ENCODE data around the gene PPP4R1. TPM values are rescaled to one million over a fixed set of nuclear protein-coding genes. Genes with fewer than 3 reads are reported as not detected.

Gene PPP4R1
- total RNA-seq, 2 donors from 2014 or later = 28.9 to 47.6 TPM

DNA sequence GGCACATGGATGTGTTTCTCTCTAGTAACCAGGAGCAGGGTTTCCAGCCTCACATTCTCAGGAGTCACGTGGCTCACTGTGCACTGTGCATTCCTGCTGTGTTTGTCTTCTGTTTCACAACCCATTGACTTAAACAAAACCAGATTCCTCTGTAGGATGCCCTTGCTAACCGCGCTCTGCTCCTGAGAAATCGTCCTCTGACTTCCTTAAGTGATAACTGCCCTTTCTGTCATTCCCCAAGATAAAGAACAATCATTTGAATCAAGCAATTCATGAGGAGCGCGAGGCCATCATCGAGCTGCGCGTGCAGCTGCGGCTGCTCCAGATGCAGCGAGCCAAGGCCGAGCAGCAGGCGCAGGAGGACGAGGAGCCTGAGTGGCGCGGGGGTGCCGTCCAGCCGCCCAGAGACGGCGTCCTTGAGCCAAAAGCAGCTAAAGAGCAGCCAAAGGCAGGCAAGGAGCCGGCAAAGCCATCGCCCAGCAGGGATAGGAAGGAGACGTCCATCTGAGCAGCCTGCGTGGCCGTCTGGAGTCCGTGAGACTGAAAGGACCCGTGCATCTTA, 78.8 kb downstream of the PPP4R1 start:
- Mint-ChIP-seq H3K4me3 (no peak overlapping the region), H3K4me1 (no peaks in the 10 kb centered on the region), H3K9me3 (no peaks in the 10 kb centered on the region), H3K36me3 (ENCODE audit: low read depth) (peaks cover 67% of the 10 kb centered on the region), H3K27ac (no peak overlapping the region), H3K27me3 (no peaks in the 10 kb centered on the region)
- ATAC-seq (replicated peaks) = no peak

- Mint-ChIP-seq H3K27me3 (no peaks in the 10 kb centered on the region), H3K4me3 (no peak overlapping the region), H3K36me3 (ENCODE audit: low read depth) (peaks cover 74% of the 10 kb centered on the region), H3K27ac (no peak overlapping the region), H3K9me3 (no peaks in the 10 kb centered on the region), H3K4me1 (no peaks in the 10 kb centered on the region)
- ATAC-seq (replicated peaks) = no peak
Measured at GRCh38 chr18:9534844-9535243, 79.5 kb downstream of the PPP4R1 start.

- no peak for ATAC-seq (replicated peaks)
- H3K4me3 Mint-ChIP-seq = no peak overlapping the region
- H3K27me3 Mint-ChIP-seq = no peaks in the 10 kb centered on the region
- no peaks in the 10 kb centered on the region for H3K9me3 Mint-ChIP-seq
- peaks cover 92% of the 10 kb centered on the region for H3K36me3 Mint-ChIP-seq (ENCODE audit: low read depth)
- no peaks in the 10 kb centered on the region for H3K4me1 Mint-ChIP-seq
- H3K27ac Mint-ChIP-seq = no peak overlapping the region
Measured at GRCh38 chr18:9531791-9532410, 82.5 kb downstream of the PPP4R1 start.

- no peak overlapping the region for H3K4me3 Mint-ChIP-seq
- peaks cover 87% of the 10 kb centered on the region for H3K36me3 Mint-ChIP-seq (ENCODE audit: low read depth)
- no peaks in the 10 kb centered on the region for H3K4me1 Mint-ChIP-seq
- ATAC-seq (replicated peaks) = no peak
- no peaks in the 10 kb centered on the region for H3K9me3 Mint-ChIP-seq
- H3K27me3 Mint-ChIP-seq = no peaks in the 10 kb centered on the region
- H3K27ac Mint-ChIP-seq = no peak overlapping the region
Measured at GRCh38 chr18:9530226-9531009, 83.9 kb downstream of the PPP4R1 start.

GRCh38 chr18:9526458-9526857, 87.9 kb downstream of the PPP4R1 start:
- no peak overlapping the region for H3K27ac Mint-ChIP-seq
- no peak for ATAC-seq (replicated peaks)
- no peak overlapping the region for H3K4me3 Mint-ChIP-seq
- peaks cover 80% of the 10 kb centered on the region for H3K36me3 Mint-ChIP-seq (ENCODE audit: low read depth)
- H3K9me3 Mint-ChIP-seq = no peaks in the 10 kb centered on the region
- H3K4me1 Mint-ChIP-seq = no peaks in the 10 kb centered on the region
- H3K27me3 Mint-ChIP-seq = no peaks in the 10 kb centered on the region

DNA sequence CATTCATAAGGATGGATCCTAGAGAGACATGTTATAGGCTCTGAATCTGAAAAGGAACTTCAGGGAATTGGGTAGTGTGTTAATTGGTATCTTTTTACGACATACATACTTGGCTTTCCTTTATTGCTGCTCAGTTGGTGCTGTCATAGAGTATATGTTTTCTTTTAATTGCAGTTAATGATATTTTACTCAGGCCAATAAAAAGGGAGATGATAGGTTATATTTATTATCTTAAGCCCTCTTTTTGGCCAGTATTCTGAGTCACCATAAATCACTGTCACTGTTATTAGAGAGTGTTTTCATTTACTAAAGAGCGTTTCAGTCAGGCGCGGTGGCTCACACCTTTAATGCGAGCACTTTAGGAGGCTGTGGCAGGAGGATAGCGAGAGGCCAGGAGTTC, 91.4 kb downstream of the PPP4R1 start:
- Mint-ChIP-seq H3K4me3 (no peak overlapping the region), H3K9me3 (no peaks in the 10 kb centered on the region), H3K4me1 (no peaks in the 10 kb centered on the region), H3K36me3 (ENCODE audit: low read depth) (peaks cover 54% of the 10 kb centered on the region), H3K27ac (no peak overlapping the region), H3K27me3 (no peaks in the 10 kb centered on the region)
- ATAC-seq (replicated peaks) = no peak

GRCh38 chr18:9521770-9522169, 92.6 kb downstream of the PPP4R1 start:
- no peak overlapping the region for H3K27ac Mint-ChIP-seq
- ATAC-seq (replicated peaks) = no peak
- H3K9me3 Mint-ChIP-seq = no peaks in the 10 kb centered on the region
- no peaks in the 10 kb centered on the region for H3K4me1 Mint-ChIP-seq
- no peak overlapping the region for H3K4me3 Mint-ChIP-seq
- H3K27me3 Mint-ChIP-seq = no peaks in the 10 kb centered on the region
- peaks cover 51% of the 10 kb centered on the region for H3K36me3 Mint-ChIP-seq (ENCODE audit: low read depth)

GRCh38 chr18:9520666-9521065, 93.7 kb downstream of the PPP4R1 start:
- H3K27me3 Mint-ChIP-seq = no peaks in the 10 kb centered on the region
- H3K36me3 Mint-ChIP-seq (ENCODE audit: low read depth) = peaks cover 49% of the 10 kb centered on the region
- ATAC-seq (replicated peaks) = no peak
- H3K9me3 Mint-ChIP-seq = no peaks in the 10 kb centered on the region
- no peak overlapping the region for H3K4me3 Mint-ChIP-seq
- no peak overlapping the region for H3K27ac Mint-ChIP-seq
- no peaks in the 10 kb centered on the region for H3K4me1 Mint-ChIP-seq

DNA sequence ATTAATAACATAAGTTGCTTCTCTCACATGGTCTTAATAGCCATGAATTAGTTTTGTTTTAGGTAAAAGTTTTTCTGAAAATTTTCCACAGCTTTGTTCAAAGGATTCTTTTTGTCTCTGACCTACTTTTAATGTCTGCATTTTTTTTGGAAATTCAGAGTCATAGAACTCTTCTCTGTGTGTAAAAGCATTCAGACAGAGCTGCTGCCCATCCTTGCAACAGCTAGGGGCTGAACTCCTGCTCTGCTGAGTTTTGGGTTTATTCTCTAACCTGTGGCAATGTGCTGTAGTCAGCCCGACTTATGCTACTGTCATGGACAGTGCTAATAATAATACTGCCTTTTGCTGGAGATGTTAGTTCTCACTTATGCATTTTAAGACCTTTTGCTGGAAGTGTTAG, 95.0 kb downstream of the PPP4R1 start:
- Mint-ChIP-seq H3K4me1 (peaks cover 4% of the 10 kb centered on the region), H3K27ac (no peak overlapping the region)

DNA sequence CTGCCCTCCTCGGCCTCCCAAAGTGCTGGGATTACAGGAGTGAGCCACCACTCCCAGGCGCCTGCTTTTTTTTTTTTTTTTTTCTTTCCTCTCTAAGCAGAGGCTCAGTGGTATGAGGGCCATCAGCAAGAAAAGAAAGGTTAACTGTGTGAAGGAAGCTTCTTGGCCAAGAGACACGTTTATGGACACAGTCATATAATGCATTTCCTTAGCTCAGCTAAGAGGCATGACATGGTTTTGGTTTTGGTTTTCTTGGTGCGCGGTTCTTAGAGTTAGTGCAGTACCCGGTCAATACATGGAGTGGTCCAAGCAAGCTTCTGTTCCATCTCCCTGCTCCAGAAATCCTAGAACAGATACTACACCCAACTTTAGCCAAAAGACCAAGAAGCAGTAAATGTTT, 96.5 kb downstream of the PPP4R1 start:
- no peaks in the 10 kb centered on the region for H3K27me3 Mint-ChIP-seq
- no peak overlapping the region for H3K27ac Mint-ChIP-seq
- peaks cover 4% of the 10 kb centered on the region for H3K4me1 Mint-ChIP-seq
- no peak overlapping the region for H3K4me3 Mint-ChIP-seq
- peaks cover 41% of the 10 kb centered on the region for H3K36me3 Mint-ChIP-seq (ENCODE audit: low read depth)
- no peaks in the 10 kb centered on the region for H3K9me3 Mint-ChIP-seq
- no peak for ATAC-seq (replicated peaks)

More for the DNA sequence above, 95.0 kb downstream of the PPP4R1 start:
- Mint-ChIP-seq H3K36me3 (ENCODE audit: low read depth) (peaks cover 41% of the 10 kb centered on the region), H3K27me3 (no peaks in the 10 kb centered on the region), H3K4me3 (no peak overlapping the region), H3K9me3 (no peaks in the 10 kb centered on the region)
- no peak for ATAC-seq (replicated peaks)

DNA sequence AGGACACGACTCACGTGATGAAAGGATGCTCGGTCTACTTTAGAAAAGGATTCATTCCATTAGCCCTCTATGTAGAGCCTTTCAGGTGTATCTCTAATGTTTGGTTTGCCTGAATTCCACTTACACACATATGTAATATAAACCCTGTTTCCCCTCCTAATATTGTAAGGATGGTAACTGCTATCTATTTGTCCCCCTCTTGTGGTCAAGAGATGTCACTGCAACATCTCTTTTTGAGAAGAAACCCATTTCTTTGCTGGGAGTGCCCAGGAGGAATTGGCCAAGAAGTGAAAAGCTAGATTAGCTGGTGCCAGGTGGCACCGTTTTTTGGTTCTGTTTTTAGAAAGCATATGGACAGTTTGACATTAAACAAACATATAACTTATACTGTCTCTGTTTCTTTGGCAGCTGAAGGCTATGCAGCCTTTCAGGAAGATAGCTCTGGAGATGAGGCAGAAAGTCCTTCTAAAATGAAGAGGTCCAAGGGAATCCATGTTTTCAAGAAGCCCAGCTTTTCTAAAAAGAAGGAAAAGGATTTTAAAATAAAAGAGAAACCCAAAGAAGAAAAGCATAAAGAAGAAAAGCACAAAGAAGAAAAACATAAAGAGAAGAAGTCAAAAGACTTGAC, 97.8 kb downstream of the PPP4R1 start:
- H3K36me3 Mint-ChIP-seq (ENCODE audit: low read depth) = peaks cover 34% of the 10 kb centered on the region
- H3K4me1 Mint-ChIP-seq = peaks cover 4% of the 10 kb centered on the region
- H3K9me3 Mint-ChIP-seq = no peaks in the 10 kb centered on the region
- no peak overlapping the region for H3K4me3 Mint-ChIP-seq
- H3K27me3 Mint-ChIP-seq = no peaks in the 10 kb centered on the region
- peak; percentile 51 for ATAC-seq (replicated peaks)
- H3K27ac Mint-ChIP-seq = peak overlapping the region; percentile 43

DNA sequence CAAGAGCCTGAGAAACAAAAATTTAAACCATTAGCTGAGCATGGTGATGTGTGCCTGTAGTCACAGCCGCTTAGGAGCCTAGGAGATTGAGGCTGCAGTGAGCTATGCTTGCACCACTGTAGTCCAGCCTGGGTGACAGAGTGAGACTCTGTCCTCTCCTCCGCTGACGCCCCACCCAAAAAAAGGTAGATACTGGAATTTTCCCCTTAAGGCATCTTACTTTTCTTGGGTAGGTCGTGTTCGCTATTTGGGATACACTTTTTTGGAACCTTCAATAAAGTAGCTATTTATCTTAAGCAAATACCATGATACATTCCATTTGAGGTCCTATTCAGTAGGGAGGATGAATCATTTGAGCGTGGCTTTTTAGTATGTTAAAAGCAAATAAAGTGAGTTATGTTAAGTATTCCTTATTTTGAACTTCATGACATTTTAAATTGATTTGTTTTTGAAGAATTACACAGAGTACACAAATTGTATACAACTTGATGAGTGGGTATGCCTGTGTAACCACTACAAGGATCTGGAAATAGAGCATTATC, 100.3 kb downstream of the PPP4R1 start:
- H3K9me3 Mint-ChIP-seq = no peaks in the 10 kb centered on the region
- peaks cover 29% of the 10 kb centered on the region for H3K36me3 Mint-ChIP-seq (ENCODE audit: low read depth)
- peak overlapping the region; percentile 10 for H3K27ac Mint-ChIP-seq
- no peaks in the 10 kb centered on the region for H3K27me3 Mint-ChIP-seq
- peaks cover 7% of the 10 kb centered on the region for H3K4me1 Mint-ChIP-seq
- no peak for ATAC-seq (replicated peaks)
- H3K4me3 Mint-ChIP-seq = no peak overlapping the region

DNA sequence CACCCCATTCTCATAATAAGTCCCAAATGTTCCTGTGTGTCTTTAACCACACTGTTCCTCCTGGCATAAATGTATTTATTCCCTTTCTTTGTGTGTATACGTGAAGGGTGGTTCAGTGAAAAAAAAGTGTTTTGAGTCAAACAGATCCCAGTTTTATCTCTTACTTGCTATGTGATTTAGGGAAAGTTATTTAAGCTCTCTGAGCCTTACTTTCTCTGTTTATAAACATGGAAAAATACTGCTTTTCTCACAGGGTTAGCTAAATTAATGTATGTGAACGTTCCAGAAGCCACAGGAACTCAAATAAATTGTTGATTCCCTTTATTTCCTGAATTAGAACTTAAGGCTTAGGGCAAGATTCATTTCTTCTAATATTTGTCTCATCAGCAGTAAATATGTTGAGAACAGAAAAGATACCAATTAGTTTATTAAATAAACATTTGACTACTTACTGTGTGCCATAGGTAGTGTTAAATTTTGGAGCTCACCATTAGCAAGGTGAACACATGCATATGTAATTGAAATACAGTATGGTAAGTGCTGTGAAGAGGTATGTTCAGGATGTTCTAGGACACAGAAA, 105.8 kb downstream of the PPP4R1 start:
- Mint-ChIP-seq H3K9me3 (no peaks in the 10 kb centered on the region), H3K4me3 (no peak overlapping the region), H3K4me1 (peaks cover 19% of the 10 kb centered on the region), H3K27ac (peak overlapping the region; percentile 65), H3K36me3 (ENCODE audit: low read depth) (peaks cover 8% of the 10 kb centered on the region), H3K27me3 (no peaks in the 10 kb centered on the region)
- ATAC-seq (replicated peaks) = no peak

GRCh38 chr18:9507565-9508088, 106.7 kb downstream of the PPP4R1 start:
- H3K27me3 Mint-ChIP-seq = no peaks in the 10 kb centered on the region
- no peak overlapping the region for H3K4me3 Mint-ChIP-seq
- peaks cover 6% of the 10 kb centered on the region for H3K36me3 Mint-ChIP-seq (ENCODE audit: low read depth)
- ATAC-seq (replicated peaks) = no peak
- H3K9me3 Mint-ChIP-seq = no peaks in the 10 kb centered on the region
- H3K27ac Mint-ChIP-seq = peak overlapping the region; percentile 65
- peaks cover 19% of the 10 kb centered on the region for H3K4me1 Mint-ChIP-seq

Measured in activated T-helper 17 cell treated with anti-CD3 and anti-CD28 coated beads, Interleukin-2, amount 50 U/mL, for 72 hours (primary cell).